Stimulated activated CD8-positive, alpha-beta memory T cell treated with anti-CD3 and anti-CD28 coated beads, Interleukin-12 subunit alpha, Interleukin-12 subunit beta, amount 100 ng/mL, for 1 hour (primary cell): ENCODE data around the gene ADIPOQ.
"Not testable (repeated sequence)": the region's sequence is repeated elsewhere in the genome, so short reads cannot be mapped to it uniquely, and the experiment has no call there.

Experiments used
- DNase-seq: peaks from one replicate; pipeline ENCODE4 v3.0.0-alpha.2; 2020; ENCODE audit warnings: low read depth

The ADIPOQ gene

DNA sequence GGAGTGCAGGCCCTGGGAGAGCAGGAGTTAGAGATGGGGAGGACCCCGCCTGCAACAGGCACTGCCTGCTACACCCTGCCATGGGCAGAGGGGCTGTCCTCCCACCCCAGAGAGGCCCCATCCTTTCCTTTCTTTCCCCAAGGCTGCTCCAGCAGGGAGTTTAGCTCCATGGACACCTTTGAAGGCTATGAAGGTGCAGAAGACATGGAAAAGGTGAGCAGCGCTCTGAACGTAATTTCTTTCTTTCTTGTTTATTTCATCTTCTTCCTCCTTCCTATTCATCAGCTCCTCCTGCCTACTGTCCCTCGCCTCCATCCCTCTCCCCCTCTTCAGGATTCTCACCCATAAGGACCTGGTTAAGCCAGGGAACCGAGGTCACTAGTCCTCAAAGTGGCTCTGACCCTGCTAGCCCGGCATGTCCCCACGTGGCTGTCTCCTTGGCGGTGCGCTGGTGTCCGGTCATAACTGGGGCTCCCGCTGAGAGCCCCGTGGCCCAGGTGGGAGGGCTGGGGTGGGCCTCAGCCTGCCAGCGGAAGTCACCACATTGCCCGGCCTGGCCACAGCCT, 16.0 kb upstream of the ADIPOQ start:
- DNase-seq, result no peak

DNA sequence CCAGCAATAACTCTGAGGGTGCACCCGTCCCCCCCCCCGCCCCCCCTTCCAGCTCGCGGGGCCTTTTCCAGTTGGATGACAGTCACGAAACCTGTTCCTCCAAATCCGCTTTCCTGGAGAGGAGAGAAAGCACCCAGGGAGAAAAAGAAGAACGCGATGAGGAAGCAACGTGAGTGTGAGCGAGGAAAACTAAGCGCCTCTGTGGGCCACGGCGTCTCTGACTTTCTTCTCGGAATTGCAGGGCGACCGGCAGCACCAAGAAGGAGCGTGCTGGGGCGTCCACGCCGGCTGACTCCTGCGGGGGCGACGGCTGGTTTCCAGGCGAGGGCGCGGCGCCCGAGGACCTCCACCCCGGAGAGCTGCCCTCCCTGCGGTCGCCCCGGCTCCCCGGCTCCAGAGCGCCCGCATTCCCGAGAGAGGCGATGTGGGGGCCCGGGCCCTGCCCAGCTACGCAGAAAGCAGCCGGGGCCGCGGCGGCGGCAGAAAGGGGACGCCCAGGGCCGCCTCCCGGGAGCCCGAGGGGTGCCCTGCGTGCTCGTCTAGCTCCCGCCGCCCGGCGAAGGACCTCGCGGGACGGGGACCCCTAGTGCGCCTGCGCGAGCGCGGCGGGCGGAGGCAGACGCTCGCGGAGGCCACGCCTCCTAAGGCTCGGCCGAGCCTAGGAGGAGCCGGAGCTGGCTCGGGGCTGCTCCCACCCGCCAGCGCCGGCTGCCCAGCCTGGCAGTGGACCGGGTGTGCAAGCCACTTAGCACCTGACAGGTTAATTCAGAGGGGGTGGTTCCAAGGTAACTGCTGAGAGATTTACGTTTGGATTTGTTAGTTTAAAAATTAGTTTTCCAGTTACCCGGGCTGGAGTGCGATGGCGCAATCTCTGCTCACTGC, 15.3 kb upstream of the ADIPOQ start:
- DNase-seq, result peak; percentile 68

DNA sequence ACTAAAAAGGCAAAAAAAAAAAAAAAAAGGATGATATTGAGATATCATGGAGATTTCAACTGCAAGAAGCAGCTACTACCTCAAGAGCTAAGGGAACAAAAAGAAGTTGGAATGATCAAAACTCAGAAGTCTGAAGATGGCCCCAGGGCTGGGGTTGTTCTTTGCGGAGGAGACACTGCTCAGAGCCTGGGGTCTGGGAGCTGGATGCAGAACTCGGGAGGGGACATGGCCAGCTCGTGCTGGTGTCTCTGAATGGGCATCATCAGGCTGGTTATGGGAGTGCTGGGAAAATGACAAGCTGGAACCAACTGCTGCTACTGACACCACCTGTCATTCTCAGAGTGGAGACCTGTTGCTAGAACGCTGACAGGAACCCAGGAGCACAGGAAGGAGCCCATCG, 14.2 kb upstream of the ADIPOQ start:
- no peak for DNase-seq

GRCh38 chr3:186831798-186832197, 10.7 kb upstream of the ADIPOQ start:
- no peak for DNase-seq

- DNase-seq, result no peak
Measured at GRCh38 chr3:186832276-186832675, 10.2 kb upstream of the ADIPOQ start.

GRCh38 chr3:186839874-186840641, 2.5 kb upstream of the ADIPOQ start:
- DNase-seq, result no peak

DNA sequence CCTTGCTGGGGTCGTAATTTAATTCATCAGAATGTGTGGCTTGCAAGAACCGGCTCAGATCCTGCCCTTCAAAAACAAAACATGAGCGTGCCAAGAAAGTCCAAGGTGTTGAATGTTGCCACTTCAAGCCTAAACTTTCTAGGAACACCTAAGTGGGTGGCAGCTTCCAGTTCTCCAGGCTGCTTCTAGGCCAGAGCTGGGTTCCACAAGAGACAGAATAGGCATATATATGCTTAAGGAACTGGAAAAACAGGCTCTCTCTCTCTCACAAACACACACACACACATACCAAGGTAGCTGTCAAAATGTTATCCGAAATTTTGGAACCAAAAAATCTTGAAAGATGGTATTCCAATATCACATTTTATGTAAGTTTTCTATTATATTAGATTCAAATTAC, 890 bp upstream of the ADIPOQ start:
- DNase-seq, result no peak

DNA sequence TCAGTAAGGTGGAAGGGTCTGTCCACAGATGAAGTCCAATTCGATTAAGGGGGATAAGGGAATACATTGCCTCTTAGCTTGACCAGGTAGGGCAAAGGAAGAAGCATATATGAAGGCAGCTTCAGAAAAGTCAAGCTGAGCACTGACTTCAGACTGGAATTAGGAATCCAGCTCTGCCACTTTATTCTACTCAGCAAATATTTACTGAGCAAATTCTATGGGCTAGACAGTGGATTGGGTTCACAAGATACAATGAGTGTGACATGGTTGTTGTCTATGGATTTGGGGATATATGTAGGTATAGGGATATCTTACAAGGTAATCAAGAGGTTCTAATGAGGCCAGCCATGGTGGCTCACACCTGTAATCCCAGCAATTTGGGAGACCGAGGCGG, 526 bp downstream of the ADIPOQ start:
- DNase-seq, result no peak

GRCh38 chr3:186844908-186845307, 2.4 kb downstream of the ADIPOQ start:
- DNase-seq, result no peak

DNA sequence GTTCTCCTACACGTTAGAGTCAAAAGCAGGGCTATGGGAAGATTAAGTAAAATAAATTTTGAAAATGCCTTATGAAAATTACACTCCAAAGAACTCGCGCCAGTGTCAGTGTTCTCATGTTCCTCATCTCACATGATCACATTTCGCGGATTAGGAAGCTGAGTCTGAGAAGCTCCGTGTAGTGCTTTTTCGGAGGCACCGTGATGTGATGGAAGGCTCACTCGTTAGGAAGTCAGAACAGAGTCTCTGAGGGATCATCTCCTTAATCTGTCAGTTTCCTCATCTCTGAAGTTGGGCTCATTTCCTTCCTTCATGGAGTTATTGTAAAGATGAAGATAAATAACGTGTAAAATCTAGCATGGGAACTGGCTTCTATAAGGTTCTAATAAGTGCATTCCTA, 3.2 kb downstream of the ADIPOQ start:
- DNase-seq, result no peak

- DNase-seq, result no peak
Measured at GRCh38 chr3:186847437-186847836, 4.9 kb downstream of the ADIPOQ start.

- DNase-seq, result no peak
Measured at GRCh38 chr3:186849374-186849975, 7.0 kb downstream of the ADIPOQ start.

- DNase-seq, result not testable (repeated sequence)
Measured at GRCh38 chr3:186851835-186852234, 9.3 kb downstream of the ADIPOQ start.

DNA sequence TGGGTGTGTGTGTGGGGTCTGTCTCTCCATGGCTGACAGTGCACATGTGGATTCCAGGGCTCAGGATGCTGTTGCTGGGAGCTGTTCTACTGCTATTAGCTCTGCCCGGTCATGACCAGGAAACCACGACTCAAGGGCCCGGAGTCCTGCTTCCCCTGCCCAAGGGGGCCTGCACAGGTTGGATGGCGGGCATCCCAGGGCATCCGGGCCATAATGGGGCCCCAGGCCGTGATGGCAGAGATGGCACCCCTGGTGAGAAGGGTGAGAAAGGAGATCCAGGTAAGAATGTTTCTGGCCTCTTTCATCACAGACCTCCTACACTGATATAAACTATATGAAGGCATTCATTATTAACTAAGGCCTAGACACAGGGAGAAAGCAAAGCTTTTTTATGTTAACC, 10.5 kb downstream of the ADIPOQ start:
- no peak for DNase-seq

- no peak for DNase-seq
Measured at GRCh38 chr3:186854146-186854545, 11.6 kb downstream of the ADIPOQ start.

GRCh38 chr3:186854954-186855353, 12.4 kb downstream of the ADIPOQ start:
- no peak for DNase-seq

- no peak for DNase-seq
Measured at GRCh38 chr3:186857743-186858142, 15.2 kb downstream of the ADIPOQ start.

GRCh38 chr3:186865215-186865853, 22.8 kb downstream of the ADIPOQ start:
- DNase-seq, result not testable (repeated sequence)

- not testable (repeated sequence) for DNase-seq
Measured at GRCh38 chr3:186866095-186866494, 23.6 kb downstream of the ADIPOQ start.

DNA sequence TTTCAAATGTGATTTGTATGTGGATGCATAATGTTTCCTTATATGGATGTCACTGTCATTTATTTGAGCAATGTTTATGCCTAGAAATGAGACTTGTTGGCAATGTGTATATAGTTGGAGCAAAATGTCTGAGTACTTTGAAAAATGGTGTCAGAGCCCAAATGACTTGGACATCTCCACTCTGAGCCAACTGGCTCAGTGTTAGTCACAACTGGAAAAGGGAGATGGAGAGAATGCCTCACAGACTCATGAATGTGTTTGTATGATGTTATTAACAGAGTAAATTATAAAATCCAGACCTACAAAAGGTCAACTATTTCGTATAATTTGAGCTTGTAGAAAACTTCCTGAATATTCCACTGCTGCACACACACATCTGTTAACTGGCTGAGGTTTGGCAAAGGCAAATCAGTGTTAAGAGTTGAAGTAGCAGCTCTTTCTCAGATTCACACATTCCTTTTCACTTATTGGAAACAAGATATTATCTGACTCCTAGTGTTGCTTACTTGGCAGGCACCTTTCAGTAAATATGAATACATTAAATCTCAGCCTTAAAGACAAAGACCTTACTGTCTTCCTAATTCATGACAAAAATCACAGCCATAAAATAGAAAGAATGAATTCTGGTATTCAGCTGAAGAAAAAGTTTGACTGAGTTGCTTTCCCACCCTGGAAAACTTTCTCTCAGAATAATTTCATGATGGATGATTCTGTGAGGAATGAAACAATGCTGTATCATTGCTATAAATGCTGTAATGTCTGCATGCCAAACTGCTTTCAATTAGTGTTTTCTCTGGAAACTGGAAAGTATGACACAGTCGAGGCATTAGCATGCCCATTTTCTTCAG, 27.0 kb downstream of the ADIPOQ start:
- DNase-seq, result no peak
